Kidney capillary endothelial cell (primary cell): ENCODE results near the gene OGFOD2.
"Not testable (repeated sequence)": the region's sequence is repeated elsewhere in the genome, so short reads cannot be mapped to it uniquely, and the experiment has no call there.

Experiments
- DNase-seq: peaks from one replicate; pipeline ENCODE4 v3.0.0-alpha.2; 2018; ENCODE audit warnings: low spot score

The OGFOD2 gene

DNA sequence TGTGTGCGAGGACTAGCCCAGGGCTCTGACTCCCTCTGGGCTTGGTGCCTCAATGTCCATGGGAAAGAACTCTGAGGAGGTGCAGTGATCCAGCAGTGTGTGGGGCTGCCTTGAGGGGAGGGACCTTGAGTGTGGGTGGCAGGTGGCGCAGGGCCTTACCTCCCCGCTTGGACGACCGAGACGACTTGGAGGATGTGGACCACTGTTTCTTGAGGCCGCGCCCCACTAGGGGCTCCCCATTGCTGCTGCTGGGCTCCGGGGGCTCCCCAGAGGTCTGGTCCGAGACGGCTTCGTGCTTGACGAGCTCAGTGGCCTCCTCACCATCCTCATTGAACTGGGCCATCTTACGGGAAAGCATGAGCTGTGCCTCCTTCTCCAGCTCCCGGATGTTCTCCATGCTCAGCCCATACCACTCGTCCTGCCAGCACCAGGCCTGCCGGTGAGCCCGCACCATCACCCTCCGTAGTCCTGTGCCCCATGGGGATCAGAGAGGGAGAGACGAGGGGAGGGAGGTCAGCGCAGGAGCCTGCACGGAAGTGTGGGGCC, 30.1 kb downstream of the OGFOD2 start:
- no peak for DNase-seq

DNA sequence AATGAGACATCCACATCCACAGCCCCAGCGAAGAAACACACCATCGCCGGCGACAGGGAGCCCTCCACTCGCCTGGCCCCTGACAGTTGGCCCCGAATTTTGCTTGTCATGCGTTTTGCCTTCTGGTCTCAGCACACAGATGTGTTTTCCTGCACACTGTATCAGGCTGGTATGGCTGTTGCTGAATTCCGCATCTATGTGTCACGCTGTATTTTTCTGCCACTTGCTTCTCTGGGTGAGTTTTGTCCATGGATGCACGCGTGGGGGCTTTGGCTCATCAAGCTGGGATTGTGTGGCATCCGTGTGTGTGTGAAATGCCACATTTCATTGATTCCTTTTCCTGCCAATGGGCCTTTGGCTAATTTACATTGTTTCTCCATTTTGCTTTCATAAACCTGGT, 31.9 kb downstream of the OGFOD2 start:
- no peak for DNase-seq

DNA sequence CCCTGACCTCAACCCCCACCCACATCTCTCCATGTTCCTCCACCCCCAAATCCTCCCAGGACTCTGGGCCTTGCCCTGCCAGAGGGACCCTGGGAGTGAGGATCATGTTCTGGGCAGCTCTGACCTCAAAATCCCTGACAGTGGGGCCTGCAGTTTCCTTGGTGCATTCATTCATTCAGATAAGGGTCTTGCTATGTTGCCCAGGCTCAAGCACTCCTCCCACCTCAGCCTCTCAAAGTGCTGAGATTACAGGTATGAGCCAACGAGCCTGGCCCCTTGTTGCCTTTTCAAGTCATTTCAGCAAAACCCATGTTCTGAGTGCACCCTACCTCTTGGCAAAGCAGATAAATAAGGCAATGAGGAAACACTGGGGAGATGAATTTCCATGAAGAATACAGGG, 35.1 kb downstream of the OGFOD2 start:
- DNase-seq, result no peak

DNA sequence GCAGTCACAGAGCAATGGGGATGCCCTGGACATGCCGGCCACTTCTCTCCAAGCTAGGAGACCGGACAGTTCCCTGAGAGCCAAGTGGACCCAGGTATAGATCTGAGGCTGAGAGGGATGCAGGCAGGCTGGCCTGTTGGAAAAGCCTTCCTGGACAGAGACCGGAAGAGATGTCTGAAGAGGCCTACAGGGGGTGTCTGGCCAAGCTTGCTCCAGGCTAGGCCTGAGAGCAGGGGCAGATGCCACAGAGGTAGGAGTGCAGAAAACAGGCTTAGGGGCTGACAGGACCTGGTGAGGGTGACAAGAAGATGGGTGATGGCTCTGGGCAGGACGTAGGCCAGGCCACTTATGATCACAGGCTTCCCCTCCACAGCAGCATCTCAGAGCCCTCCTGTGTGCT, 35.6 kb downstream of the OGFOD2 start:
- DNase-seq, result no peak

DNA sequence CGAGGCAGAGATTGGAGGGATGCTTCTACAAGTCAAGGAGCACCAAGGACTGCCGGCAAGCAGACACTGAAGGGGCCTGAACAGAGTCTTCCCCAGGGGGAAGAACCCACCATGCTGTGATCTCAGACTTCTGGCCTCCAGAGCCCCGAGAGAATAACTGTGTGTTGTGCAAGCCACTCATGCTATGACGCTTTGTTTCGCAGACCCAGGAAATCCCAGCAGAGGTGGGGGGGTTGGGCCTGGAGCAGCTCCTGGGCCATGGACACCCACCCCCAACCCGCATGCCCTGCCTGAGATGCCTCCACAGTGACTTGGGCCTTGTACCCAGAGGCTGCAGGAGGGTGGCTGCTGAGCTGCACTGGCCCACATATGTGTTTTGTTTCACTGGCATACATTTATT, 36.7 kb downstream of the OGFOD2 start:
- DNase-seq, result no peak

DNA sequence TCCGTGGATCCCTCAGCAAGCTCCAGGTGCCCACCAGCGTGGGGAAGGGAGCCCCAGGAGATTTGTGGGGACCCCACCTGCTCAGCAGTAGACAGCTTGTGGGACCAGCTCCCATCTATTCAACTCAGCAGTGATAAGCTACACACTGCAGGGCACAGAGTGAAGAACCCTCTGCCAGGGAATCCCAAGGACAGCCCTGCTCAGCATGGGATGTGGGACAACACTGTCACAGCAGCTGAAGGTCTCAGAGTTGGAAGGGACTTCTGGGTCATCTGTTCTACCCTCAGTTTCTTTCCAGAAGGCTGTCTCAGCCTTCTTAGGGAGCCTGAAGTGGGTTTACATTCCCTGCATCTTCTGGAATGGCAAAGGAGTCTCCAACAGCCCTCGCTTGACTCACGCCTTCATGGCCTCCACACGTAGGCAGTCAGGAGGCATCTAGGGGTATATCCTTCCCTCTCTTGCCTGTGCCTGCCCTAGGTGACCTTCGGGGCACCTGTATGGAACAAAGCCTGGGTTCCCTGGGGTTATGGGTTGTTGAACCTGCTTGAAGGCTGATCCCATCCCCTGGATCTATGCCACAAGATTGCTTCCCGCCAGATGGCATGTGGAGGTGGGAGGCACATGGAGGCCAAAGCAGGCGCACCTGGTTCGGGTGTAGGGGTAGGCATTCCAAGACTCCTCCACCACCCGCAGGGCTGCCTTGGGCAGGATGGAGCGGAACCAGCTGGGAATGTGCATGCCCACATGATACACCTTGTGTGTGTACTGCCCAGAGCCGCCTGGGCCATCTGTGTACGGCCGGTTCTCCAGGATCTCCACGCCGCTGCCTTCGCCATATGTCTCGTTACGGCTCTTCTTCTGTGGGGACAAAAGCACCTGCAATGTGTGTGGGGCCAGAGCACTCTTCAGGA, 38.4 kb downstream of the OGFOD2 start:
- DNase-seq, result no peak

DNA sequence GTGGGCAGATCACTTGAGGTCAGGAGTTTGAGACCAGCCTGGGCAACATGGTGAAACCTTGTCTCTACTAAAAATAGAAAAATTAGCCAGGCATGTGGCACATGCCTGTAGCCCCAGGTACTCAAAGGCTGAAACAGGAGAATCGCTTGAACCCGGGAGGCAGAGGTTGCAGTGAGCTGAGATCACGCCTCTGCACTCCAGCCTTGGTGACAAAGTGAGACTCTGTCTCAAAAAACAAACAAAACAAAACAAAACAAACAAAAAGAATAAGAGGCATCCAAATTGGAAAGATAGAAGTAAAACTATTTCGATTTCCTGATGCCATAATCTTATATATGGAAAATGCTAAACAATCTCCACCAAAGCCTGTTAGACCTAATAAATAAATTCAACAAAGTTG, 39.4 kb downstream of the OGFOD2 start:
- DNase-seq, result not testable (repeated sequence)

DNA sequence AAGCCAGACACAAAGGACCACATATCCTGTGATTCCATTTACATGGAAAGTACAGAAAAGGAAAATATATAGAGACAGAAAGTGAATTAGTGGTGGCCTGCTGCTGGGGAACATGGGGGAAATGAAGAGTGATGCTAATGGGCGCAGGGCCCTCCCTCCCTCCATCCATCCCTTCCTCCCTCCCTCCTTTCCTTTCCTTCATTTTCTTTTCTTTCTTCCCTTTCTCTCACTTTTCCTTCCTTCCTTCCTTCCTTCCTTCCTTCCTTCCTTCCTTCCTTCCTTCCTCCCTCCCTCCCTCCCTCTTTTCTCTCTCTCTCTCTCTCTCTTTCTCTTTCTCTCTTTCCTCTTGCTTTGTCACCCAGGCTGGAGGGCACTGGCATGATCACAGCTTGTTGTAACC, 42.7 kb downstream of the OGFOD2 start:
- DNase-seq, result no peak

DNA sequence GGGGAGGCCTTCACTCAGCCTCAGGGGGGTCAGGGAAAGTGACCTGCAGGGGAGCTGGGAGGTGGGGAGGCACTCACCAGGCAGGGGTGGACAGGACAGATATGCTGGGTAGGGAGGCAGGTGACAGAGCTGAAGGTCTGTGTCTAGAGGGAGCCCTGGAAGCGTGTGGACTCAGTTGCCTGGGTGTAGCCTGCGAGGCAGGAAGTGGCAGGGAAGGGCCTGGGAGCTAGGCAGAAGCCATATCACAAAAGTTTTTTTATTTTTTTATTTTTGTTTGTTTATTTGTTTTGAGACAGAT, 44.7 kb downstream of the OGFOD2 start:
- no peak for DNase-seq

DNA sequence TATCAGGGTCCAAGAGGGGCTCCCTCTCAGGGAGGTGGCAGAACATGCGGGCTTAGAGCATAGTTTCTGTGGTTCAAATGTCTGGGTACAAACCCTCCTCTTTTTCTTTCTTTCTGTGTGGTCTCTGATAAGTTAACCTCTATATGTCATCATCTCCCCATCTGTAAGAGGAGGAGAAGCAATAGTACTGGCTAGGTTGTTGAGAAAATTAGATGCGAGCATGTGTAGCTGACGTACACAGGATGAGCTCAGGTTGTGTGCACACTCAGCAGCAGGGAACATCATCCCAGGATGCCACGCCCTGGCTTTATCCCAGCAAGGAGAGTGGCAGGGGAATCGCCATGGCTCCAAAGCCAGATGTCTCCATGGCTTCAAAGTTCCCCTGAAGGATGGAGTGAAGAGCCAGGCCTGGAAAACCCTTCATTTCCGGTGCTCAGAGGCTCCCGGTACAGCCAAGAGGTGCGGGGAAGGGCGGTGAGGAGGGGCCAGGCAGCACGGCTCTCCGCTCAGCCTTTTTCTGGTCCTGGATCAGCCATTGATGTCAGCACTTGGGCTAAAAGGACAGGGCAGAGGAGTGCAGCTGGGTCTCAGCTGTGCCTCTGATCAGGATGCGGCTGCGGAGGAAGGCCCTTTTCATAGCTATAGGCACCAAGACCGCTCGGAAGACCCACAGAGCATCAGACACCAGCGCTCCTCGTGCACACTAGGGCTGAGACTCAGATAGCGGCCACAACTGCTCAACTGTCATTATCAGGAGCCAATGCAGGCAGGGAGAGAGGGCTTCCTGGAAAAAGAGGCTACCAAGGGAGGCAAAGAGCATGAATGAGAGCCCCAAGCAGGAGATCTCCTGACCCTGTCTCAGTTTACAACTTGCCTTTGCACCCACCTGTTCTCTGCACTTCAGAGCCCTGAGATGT, 46.9 kb downstream of the OGFOD2 start:
- DNase-seq, result no peak

DNA sequence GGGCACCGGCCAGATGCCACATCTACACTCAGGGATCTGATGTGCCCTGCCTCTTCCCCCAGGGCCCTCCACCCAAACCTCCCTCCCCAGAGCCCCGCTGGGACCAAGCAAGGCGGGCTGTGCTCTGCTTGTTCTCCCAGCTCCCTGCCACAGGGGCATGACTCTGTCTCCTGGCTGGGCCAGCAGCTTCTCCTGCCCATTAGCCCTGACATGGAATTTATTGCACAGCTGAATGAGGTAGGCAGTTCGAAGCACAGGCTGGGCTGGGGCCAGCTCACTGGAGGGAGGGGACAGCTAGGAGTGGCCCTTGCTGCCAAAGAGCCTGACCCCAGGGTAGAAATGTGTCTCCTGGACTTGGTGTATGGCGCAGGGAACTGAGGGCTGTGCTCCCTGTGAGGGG, 47.8 kb downstream of the OGFOD2 start:
- DNase-seq, result no peak

DNA sequence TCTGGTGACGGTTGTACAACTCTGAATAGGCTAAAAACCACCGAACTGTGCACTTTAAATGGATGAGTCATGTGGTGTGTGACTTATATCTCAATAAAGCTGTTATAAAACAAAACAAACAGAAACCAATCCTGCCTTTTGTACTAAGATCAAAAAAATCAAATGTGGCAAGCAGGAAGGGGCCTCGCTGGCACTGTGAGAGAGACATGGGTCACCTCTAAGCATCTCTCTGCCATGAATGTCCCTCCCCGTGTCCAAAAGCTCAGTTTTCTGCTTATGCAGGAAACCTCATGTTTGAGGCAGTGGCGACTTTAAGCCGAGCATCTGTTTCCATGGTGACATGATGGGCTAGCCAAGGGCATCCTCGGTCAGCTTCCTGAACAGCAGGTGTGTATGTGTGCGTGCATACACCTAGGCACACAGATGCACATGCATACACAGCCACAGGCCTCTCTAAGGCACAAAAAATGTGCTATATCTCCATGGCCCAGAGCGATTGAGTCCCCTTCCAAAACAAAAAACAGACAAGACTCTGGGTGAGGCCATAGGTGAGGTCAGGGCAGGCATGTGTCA, 49.9 kb downstream of the OGFOD2 start:
- no peak for DNase-seq

DNA sequence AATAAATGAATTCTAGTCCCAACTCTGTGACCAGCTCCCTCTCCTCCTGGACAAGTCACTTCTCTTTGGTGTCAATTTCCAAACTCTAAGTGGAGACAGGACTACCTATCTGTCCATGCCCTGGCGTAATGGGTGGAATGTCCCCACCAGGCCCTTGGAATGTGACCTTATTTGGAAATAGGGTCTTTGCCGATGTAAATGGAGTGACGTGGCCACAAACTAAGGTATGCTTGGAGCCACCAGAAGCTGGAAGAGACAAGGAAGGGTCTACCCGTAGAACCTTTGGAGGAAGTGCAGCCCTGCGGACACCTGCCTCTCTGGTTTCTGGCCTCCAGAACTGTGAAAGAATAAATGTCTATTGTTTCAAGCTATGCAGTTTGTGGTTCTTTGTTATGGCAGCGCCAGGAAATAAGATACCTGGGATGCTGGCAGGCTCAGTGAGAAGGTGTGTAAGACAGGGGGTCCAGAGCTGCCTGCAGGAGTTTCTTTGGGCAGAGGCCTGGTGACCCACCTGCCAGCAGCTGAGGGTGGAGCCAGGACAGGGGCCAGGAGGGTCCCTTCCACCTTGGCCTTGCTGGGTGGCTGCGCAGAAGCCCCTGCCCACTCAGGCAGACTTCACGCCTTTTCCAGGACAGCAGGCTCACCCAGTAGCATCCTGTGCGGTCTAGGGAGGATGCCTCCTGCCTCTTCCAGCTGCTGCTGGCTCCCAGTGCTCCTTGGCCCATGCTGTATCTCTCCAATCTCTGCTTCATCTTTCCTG, 51.2 kb downstream of the OGFOD2 start:
- no peak for DNase-seq

DNA sequence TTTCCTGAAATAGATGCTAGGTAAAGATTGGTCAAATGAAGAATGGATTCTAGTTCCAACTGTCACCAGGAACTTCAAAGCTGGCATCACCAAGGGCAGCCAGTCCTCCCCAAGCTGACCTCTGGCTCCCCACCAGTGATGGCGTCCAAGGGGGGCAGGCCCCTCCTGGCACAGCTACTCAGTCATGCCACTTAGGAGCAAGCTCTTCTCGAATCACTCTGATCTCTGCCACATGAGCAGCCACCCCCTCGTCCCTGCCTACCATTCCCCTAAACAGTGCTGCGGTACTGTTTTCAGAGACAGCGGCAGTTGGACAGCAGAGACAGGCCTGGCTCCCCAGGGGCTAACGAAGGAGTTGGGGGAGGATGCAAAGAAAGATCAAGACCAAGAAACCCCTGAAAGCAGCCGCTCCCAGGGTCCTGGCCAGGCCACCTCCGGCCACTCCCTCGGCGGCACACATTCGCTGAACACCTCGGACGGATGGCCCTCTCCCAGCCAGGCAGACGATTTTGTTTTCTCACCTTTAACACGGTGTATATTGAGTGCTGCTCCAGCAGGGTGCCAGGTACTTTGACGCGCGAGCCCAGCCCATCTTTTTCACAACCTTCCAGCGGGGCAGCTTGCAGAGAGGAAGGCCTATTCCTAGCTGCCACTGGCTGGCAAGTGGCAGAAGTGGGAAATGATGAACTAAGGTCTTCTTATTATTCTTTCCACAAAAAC, 52.8 kb downstream of the OGFOD2 start:
- DNase-seq, result no peak

DNA sequence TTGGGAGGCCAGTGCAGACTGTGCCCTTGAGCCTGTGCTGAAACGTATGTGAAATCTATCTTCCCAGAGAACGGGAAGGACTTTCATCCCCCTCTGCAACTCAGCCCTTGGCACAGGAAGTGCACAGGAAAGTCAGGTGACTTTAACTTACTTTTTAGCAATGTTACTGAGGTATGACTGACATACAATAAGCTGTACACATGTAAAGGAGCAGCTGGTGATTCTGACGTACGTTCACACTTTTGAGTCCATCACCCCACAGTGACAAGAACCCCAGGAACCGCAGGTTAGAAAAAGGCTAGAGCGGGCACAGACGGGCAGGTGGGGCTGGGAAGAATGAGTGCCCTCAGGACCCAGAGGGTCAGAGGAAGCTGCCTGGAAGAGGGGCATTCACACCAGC, 53.4 kb downstream of the OGFOD2 start:
- no peak for DNase-seq

DNA sequence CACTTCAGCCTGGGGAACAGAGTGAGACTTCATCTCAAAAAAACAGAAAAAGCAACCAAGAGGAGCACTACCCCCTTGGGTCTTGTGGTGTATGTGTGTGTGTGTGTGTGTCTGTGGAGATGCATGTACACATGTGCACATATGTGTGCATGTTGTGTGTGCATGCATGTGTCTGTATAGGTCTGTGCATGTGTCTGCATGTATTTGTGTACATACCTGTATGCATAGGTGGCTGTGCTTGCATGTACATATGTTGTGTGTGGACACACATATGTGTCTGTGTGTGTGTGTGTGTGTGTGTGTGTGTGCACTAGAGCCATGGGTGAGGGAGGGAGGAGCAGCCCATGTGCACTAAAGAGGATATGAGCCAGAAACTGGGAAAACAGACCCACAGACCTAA, 54.5 kb downstream of the OGFOD2 start:
- DNase-seq, result no peak
